ENCODE results near the gene VEPH1.

GRCh38 chr3:157282261-157283191 is 220.7 kb downstream of the VEPH1 start:
- TF ChIP-seq, protein P1, sequence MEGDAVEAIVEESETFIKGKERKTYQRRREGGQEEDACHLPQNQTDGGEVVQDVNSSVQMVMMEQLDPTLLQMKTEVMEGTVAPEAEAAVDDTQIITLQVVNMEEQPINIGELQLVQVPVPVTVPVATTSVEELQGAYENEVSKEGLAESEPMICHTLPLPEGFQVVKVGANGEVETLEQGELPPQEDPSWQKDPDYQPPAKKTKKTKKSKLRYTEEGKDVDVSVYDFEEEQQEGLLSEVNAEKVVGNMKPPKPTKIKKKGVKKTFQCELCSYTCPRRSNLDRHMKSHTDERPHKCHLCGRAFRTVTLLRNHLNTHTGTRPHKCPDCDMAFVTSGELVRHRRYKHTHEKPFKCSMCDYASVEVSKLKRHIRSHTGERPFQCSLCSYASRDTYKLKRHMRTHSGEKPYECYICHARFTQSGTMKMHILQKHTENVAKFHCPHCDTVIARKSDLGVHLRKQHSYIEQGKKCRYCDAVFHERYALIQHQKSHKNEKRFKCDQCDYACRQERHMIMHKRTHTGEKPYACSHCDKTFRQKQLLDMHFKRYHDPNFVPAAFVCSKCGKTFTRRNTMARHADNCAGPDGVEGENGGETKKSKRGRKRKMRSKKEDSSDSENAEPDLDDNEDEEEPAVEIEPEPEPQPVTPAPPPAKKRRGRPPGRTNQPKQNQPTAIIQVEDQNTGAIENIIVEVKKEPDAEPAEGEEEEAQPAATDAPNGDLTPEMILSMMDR (IDR thresholded peaks at IDR 0.05), result no peak
- no peak for TF ChIP-seq POLR2A (IDR thresholded peaks at IDR 0.05)

Data from testis (tissue), 2 donors.